HG02678 (cell line): ENCODE measurements around the gene PSMD2.
"Not testable (repeated sequence)": the region's sequence is repeated elsewhere in the genome, so short reads cannot be mapped to it uniquely, and the experiment has no call there.

Source experiments
- ATAC-seq: cut with Tn5 transposase; IDR thresholded peaks from one replicate; pipeline ENCODE4 v1.9.1; 2021; ENCODE audit warnings: mild to moderate bottlenecking, moderate library complexity; ENCODE audit not compliant: unreplicated experiment

Gene PSMD2

DNA sequence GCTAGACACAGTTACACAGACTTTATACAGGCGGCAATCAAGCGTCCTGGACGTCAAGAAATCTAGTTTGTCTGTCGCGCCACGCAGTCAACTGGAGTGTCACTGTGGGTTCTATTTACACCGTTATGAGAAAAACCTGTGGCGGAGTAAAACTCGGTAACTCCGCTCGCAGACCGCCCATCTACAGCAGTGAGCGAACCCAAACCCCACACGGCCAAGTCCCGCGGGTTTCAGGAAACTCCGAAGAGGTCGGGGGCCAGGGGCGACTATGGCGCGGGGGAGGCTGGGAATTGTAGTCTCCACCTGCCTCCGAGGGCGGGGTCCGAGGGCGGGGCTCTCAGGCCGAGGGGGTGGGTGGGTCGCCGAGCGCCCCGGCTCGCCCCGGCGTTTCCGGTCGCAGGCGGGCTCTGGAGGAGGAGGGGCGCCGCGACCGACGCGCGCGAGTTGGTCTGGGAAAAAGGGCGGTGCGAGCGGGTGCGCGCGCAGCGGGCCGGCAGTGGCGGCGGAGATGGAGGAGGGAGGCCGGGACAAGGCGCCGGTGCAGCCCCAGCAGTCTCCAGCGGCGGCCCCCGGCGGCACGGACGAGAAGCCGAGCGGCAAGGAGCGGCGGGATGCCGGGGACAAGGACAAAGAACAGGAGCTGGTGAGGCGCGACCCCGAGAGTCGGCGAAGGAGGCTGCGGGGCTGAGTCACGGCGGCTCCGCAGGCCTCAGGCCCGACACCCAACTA lies at the start of gene PSMD2:
TSS of gene PSMD2 (plus strand) at position 483 of the 729 bp plus-strand sequence. CDS start at position 509, 26 bp downstream.
- ATAC-seq, result peak; percentile 92

DNA sequence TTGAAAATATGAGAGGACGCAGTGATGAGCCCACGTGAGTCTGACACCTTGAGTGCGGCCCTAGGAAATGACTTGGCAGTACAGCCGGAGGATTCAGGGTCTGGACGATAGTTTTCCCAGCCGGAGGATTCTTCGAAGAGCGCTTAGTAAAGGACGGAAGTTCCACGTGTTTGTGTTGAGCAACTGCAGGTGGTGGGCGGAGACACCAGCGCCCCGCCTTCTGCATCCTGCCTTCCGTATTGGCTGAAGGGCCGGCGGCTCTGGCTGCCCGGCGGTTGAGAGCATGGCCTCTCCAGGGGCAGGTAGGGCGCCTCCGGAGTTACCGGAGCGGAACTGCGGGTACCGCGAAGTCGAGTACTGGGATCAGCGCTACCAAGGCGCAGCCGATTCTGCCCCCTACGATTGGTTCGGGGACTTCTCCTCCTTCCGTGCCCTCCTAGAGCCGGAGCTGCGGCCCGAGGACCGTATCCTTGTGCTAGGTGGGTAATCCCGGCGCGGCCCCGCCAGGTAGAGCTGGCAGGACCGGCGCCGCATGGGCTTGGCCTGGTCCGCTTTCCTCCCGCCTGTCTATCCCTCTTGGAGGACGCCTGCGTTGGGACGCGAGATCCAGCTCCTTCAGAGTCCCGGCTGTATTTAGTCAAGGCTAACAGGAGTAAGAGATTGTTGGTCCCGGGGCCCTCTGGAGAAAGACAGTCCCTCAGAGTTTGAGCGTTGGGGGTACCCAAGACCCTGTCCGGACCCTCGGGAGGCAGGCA lies 49.5 kb upstream of the PSMD2 start, which contains the start of gene EEF1AKMT4:
TSS of gene EEF1AKMT4 (plus strand) at position 261 of the 755 bp plus-strand sequence. CDS start at position 284, 23 bp downstream.
- ATAC-seq, result peak; percentile 92

DNA sequence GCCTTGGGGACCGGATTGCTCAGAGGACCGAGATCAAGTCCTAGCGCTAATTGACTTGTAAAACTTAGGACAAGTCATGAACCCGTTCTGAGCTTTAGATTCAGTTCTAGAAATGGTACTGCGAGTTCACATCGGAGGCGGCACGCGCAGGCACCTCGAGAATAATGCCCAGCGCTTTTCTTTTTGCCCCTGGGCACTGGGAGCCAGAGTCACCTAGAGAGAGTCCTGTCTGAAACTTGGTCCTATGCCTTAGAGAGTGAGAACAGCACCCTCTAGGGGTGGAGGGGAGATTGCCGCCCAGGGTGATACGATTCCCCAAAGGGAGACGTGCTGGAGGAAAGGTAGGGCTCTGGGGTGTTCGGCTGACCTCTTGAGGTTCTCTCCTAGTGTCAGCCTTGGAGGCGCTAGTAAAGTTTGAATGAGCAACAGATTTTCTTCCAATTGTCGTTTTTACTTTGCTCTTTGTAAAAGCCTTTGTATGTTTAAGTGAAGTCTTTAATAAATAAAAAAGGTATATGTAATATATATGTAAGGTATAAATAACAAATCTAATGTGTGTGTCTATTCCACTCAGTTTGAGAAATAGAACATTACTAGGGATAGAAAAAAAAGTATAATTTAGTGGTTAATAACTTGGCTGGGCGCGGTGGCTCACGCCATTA lies 48.7 kb upstream of the PSMD2 start:
- ATAC-seq, result peak; percentile 67

DNA sequence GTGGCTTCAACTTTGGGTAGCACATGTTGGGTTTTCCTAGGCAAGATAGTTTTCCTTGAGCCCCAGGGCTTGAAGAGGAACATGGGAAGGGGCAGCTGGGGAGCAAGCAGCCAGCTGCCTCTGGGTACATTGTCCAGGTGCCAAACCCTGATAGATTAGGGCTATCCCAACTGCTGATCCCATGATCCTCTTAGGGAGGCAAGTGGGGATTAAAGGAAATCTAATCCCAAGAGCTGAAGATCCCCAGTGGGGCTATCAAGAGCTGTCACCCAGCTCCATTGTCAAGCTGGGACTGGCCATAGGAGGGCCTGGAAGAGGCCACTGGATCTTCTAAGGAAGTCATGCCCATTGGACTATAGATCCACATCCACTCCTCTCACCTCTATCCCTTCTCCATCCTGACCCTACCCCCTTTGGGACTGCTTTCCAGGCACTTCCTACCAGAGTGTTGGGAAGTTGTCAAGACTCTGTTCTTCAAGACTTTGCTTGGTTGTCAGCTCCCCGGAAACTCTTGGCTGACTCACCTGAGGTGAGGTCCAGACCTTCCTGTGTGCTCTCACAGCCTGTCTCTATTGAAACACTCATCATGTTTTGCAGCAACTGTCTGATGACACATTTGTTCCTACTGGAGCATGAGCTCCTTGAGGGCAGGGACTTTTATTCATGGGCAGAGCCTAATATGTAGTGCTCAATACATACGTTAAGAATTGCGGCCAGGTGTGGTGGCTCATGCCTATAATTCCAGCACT lies 43.6 kb upstream of the PSMD2 start:
- no peak for ATAC-seq

DNA sequence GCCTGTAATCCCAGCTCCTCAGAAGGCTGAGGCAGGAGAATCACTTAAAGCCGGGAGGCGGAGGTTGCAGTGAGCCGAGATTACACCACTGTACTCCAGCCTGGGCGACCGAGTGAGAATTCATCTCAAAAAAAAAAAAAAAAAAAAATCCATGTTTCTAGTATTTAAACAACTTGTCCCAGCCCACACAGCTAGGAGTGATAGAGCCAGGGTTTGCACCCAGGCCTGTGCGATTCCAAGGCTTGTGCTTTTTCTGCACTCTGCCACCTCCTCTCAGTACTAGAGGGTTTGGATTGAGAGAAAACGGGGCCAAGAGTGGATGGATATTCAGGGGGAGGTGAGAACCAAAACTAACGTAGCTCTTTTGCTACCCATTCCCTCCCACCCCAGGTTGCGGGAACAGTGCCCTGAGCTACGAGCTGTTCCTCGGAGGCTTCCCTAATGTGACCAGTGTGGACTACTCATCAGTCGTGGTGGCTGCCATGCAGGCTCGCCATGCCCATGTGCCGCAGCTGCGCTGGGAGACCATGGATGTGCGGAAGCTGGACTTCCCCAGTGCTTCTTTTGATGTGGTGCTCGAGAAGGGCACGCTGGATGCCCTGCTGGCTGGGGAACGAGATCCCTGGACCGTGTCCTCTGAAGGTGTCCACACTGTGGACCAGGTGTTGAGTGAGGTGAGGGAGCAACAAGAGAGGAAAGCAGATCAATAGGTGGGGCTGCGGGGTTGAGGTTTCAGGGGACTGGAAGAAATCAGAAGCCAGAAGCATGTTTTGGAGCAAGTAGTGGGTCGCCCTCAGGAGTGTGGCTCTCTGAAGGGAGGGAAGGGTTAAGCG lies 41.7 kb upstream of the PSMD2 start:
- no peak for ATAC-seq

DNA sequence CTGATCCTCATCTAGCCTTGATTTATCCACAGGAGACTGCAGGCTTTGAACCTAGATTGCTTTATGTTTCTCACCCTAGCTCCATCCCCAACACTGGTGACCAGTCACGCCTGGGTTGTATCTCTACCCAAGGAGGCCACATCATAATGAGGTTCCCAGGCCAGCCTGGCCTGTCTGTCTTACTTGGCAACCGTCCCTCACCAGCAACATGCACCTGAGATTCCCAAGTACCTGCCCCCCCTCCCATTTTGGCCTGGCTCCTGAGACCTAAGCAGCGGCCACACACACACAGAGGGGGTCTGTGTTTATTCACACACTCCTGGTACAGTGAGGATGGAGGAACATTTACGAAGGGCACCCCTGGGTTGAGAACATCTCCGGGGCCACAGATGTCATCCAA lies 40.1 kb upstream of the PSMD2 start:
- no peak for ATAC-seq

DNA sequence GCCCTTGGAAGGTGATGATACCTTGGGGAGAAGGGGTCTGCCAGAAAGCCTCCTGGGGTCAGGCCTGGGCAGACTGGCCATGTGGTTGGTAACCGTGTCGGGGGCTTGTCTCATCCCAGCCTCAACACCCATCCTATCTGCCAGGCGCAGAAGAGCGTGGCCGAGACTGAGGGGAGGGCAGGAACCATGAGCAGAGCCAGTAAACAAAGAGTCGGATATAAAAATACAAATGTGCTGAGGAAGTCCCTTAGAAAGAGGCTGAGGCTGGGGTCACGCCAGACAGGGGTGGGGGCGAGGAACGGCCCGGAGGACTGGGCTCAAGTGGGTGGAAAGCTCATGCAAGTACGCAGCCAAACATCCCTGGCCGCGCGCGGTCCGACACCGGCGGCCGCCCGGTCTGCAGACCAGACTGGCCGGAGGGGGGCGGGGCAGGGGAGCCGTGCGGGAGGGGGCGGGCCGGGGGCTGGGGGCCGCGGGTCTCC lies 39.6 kb upstream of the PSMD2 start:
- ATAC-seq, result no peak

DNA sequence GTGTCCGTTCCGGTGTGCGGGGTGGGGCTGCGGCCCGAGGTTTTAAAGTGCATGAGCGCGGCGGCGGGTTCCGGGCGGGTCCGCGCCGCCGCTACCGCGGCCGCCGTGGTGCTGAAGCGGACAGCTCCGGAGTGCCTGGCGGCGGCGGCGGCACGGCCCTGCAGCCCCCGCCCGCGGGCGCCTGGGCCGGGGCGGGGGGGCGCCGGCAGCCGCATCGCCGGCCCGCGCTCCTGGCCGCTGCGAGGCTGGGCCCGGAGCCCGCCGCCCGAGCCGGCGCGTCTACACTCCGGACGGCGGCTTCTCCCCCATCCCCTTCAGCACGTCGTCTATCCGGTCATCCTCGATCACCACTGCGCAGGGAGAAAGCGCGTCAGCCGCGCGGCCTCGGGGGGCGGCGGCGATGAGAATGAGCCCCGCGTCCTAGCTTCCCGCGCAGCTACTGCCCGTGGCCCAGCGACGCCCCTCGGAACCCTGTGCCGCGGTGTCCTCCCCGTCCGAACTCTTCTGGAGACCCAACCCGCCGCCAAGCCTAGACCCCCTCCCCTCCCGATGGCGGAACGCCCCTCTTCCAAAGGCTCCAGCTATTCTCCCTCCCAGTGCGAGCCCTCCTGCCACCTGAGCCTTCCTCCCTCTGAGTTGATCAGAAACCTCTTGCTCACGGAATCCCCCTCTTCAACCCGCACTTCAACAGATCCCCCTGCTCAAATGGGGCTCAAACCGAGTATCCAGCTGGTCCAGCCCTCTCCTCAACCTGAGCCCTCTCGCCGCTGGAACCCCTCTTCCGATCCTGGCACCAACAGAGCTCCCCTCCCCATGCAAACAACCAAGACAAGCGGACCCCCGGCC lies 38.9 kb upstream of the PSMD2 start:
- no peak for ATAC-seq

DNA sequence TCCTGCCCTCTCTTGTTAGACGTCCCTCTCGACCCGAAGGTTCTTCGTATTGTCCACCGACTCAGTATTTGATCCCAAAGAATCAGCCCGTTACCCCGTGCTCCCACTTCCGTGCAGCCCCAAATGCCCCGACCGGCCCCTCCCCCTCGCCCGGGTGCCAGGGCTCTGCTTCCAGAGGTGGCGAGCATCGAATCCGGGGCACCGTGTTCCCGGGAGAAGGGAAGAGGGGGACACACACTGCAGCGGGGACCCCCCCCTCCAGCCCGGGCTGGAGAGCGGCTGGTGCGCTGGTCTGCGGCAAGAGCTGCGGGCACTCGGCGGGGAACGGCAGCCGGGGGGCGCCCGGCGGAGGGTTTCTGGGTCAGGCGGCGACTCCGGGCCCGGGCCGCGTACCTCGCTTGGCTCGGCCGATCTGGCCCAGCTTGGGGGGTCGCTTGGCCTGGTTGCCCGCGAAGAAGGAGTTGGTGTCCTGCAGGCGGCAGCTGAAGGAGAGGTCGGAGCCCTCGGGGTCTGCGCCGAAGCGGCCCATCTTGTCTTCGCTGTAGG lies 38.2 kb upstream of the PSMD2 start:
- no peak for ATAC-seq

DNA sequence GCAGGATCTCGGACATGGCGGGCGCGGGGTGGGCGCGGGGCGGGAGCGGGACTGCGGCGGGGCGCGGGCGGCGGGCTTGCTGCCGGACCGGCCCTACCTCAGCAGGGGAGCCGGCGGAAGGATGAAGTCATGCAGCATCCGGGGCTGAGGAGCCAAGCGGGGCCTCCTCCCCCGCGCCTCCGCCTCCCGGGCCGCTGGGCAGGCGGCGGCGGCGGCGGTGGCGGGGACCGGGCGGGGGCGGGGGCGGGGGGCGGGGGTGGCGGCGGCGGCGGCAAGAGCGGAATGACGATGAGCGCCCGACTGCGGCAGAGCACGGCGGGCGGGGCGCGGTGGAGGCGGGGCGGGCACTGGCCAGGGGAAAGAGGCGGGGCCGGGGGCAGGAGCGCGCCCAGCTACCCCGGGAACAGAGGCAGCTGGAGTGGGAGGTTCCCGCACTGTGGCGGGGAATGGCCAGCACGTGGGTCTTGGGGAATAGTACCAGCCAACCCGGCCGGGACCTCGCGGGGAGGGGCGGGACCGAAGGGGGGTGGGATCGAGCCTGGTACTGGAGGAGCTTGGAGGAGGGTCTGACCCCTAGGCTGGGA lies 37.7 kb upstream of the PSMD2 start, which contains the start of gene CAMK2N2:
TSS of gene CAMK2N2 (minus strand) at position 284 of the 584 bp plus-strand sequence. CDS start at position 16, 268 bp downstream.
- ATAC-seq, result peak; percentile 54

DNA sequence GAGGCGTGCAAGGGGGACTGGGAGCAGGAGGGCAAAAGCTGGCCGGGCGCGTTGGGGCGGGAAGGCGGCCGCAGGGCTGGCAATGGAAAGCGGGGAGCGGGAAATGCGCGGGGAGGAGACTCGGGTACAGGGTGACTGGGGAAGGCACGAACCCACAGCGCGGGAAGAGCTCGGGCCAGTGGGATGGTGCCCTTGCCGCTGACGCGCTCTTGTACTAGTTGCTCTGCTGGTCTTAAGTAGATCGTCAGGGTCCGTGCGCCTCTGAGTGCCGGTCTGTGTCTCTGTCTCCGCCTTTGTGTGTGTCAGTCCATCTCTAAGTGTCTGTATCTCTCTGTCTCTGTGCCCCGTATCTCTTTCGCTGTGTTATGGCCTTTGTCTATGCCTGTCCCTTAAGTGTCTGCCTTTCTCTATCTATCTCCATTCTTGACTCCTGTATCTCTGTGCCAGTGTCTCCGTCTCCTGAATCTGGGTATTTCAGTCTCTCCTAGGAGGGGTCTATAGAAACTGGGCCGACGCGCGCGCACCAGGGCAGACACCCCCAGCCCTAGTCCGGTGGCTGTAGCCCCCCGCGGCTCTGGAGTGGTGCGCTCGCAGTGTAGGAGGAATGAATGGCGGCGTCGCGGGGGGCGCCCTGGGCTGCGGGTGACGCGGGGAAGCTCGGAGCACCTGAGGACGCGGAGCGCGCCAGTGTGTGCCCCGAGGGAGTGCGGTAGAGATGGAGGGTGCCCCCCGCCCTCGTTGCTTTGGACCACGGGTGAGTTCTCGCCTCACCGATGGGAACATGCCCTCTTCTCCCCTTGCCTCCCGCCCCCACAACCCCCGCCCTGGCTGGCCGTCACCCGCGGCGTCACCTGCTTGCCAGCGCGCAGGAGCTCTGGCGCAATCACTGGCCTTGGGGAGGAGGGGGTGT lies 36.9 kb upstream of the PSMD2 start:
- ATAC-seq, result no peak

DNA sequence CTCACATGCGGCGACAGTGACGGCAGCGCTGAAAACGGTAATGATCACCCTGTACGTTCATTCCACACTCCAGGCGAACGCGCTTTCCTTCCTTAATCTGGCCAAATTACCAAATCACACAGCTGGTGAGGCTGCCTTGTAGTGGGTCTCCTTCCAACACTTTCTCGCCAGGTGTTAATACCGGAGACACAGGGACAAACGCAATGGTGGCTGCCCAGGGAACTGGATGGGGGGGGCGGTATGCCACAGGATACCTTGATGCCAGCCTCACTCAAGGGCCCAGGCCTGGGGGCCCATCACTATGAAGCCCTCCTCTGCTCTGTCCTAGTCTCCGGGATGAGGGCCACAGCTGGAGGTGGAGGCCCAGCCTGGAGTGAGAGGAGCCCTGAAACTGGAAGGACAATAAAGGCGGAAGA lies 36.3 kb upstream of the PSMD2 start:
- no peak for ATAC-seq

DNA sequence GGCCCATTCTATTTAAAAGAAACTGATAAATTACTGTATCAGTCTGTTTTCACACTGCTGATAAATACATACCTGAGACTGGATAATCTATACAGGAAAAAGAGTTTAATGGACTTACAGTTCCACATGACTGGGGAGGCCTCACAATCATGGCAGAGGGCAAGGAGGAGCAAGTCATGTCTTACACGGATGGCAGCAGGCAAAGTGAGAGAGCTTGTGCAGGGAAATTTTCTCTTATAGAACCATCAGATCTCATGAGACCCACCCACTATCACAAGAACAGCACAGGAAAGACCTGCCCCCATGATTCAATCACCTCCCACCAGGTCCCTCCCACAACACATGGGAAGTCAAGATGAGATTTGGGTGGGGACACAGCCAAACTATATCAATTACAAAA lies 31.8 kb upstream of the PSMD2 start:
- not testable (repeated sequence) for ATAC-seq

DNA sequence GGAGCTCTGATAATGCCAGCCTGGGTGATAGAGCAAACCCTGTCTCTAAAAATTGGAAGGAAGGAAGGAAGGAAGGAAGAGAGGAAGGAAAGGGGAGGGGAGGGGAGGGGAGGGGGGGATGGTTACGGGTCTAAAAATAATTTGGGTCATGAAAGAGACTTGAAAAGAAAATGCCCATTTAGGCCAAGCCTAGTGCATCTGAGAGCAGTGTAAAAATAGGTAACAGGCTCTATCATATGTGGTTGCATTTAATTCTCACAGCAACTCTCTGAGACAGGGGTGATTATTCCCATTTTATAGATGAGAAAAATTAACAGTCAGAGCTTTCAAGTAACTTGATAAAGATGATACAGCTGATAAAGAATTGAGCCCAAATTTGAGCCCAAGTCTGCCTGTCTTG lies 26.8 kb upstream of the PSMD2 start:
- ATAC-seq, result no peak

DNA sequence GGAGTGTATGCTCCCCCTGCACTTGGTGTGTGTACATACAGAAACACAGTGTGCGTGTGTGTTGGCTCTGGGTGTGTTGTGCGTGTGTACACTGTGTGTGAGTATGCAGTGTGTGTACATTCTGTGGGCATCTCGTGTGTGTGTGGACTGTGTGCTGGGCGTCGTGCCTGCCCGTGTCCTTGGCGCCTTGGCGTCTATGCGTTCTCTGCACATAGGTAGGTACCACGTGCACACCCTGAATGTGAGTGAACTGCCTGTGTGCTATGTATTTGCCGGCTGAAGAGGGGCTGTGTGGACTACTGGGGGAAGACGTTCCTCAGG lies 23.7 kb upstream of the PSMD2 start:
- ATAC-seq, result no peak

DNA sequence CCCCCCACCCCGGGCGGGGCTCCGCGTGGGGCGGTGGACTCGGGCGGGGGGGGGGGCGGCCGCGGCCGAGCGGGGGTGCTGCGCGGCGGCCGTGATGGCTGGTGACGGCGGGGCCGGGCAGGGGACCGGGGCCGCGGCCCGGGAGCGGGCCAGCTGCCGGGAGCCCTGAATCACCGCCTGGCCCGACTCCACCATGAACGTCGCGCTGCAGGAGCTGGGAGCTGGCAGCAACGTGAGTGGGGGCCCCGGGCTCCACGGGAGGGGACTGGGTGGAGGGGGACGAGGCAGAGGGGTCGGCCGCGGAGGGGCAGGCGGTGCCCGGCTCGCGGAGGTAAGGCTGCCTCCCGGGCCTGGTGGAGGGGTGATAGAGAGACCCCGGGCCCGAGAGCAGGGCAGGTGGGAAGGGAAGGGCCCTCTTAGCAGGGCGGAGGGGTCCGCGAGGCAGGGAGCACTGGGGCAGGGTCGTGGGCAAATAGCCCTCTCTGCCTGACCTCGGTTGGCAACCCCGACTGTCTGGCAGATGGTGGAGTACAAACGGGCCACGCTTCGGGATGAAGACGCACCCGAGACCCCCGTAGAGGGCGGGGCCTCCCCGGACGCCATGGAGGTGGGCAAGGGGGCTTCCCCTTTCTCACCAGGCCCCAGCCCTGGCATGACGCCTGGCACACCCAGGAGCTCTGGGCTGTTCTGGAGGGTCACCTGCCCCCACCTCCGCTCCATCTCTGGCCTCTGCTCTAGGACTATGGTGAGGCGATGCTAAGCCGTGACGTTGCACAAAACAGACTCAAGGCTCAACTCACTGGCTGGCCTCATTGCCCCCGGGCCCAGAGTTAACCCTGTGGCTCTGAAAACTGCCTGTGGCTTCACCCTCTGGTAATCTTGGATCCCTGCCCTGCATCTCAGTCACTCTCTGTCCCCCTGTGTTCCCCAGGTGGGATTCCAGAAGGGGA lies 22.8 kb upstream of the PSMD2 start, which contains the start of gene ECE2:
TSS of gene ECE2 (plus strand) at position 62 of the 950 bp plus-strand sequence. CDS start at position 194, 132 bp downstream.
- ATAC-seq, result no peak
